Measurements from ENCODE around the gene EEPD1.

The EEPD1 gene

GRCh38 chr7:36262309-36263094 lies 109.4 kb downstream of the EEPD1 start:
- no peak for TF ChIP-seq CTCF (IDR thresholded peaks at IDR 0.05; ENCODE audit: low read depth, low read length, missing control alignments)
- Histone ChIP-seq H3K27ac (no peak overlapping the region), H3K36me3 (replicated peaks) (no peaks in the 10 kb centered on the region), H3K27me3 (replicated peaks) (no peaks in the 10 kb centered on the region), H3K4me3 (ENCODE audit: low read depth, low read length) (no peak overlapping the region)
- in situ Hi-C loops (cut with HindIII; ENCODE audit: low pct_ligation_motif_present, low sequenced_read_pairs) = no loop called here
- no peak for DNase-seq

- Histone ChIP-seq H3K36me3 (replicated peaks) (no peaks in the 10 kb centered on the region), H3K27ac (no peak overlapping the region), H3K27me3 (replicated peaks) (no peaks in the 10 kb centered on the region), H3K4me3 (ENCODE audit: low read depth, low read length) (no peak overlapping the region)
- no peak for DNase-seq
- in situ Hi-C loops (cut with HindIII; ENCODE audit: low pct_ligation_motif_present, low sequenced_read_pairs) = no loop called here
- no peak for TF ChIP-seq CTCF (IDR thresholded peaks at IDR 0.05; ENCODE audit: low read depth, low read length, missing control alignments)
These were observed 110.0 kb downstream of the EEPD1 start for GRCh38 chr7:36263095-36263484.

- in situ Hi-C loops (cut with HindIII; ENCODE audit: low pct_ligation_motif_present, low sequenced_read_pairs) = no loop called here
- no peaks in the 10 kb centered on the region for H3K36me3 ChIP-seq (replicated peaks)
- H3K27me3 ChIP-seq (replicated peaks) = no peaks in the 10 kb centered on the region
- DNase-seq = no peak
- H3K27ac ChIP-seq = no peak overlapping the region
- no peak for TF ChIP-seq CTCF (IDR thresholded peaks at IDR 0.05; ENCODE audit: low read depth, low read length, missing control alignments)
- H3K4me3 ChIP-seq (ENCODE audit: low read depth, low read length) = no peak overlapping the region
These were observed 111.2 kb downstream of the EEPD1 start for GRCh38 chr7:36264123-36264801.

- in situ Hi-C loops (cut with HindIII; ENCODE audit: low pct_ligation_motif_present, low sequenced_read_pairs) = no loop called here
- Histone ChIP-seq H3K27ac (no peak overlapping the region), H3K27me3 (replicated peaks) (no peaks in the 10 kb centered on the region), H3K4me3 (ENCODE audit: low read depth, low read length) (no peak overlapping the region), H3K36me3 (replicated peaks) (no peaks in the 10 kb centered on the region)
- no peak for TF ChIP-seq CTCF (IDR thresholded peaks at IDR 0.05; ENCODE audit: low read depth, low read length, missing control alignments)
- DNase-seq = no peak
These were observed 112.0 kb downstream of the EEPD1 start for GRCh38 chr7:36264913-36265516.

GRCh38 chr7:36265680-36266079 lies 112.6 kb downstream of the EEPD1 start:
- H3K27ac ChIP-seq = no peak overlapping the region
- TF ChIP-seq CTCF (IDR thresholded peaks at IDR 0.05; ENCODE audit: low read depth, low read length, missing control alignments) = no peak

More at GRCh38 chr7:36265680-36266079, 112.6 kb downstream of the EEPD1 start:
- no peaks in the 10 kb centered on the region for H3K27me3 ChIP-seq (replicated peaks)
- in situ Hi-C loops (cut with HindIII; ENCODE audit: low pct_ligation_motif_present, low sequenced_read_pairs) = no loop called here
- no peak for DNase-seq
- H3K4me3 ChIP-seq (ENCODE audit: low read depth, low read length) = no peak overlapping the region
- H3K36me3 ChIP-seq (replicated peaks) = no peaks in the 10 kb centered on the region

All from brain microvascular endothelial cell (primary cell).